Hepatocyte (in vitro differentiated cells): ENCODE measurements around the gene PDIA5.

ENCODE experiments used
- CTCF ChIP-seq: fragments of 200-600 bp; sonication (generic); IDR thresholded peaks from 2 replicates; pipeline ENCODE4 v1.5.1; 2016; ENCODE audit warnings: antibody characterized with exemption, mild to moderate bottlenecking; ENCODE audit not compliant: poor library complexity
- EZH2 ChIP-seq: fragments of 200-600 bp; sonication (generic); IDR thresholded peaks from 2 replicates; pipeline ENCODE4 v1.6.1; 2016; ENCODE audit warnings: antibody characterized with exemption, mild to moderate bottlenecking, borderline replicate concordance
- EZH2phosphoT487 ChIP-seq: fragments of 200-600 bp; sonication (generic); IDR thresholded peaks from one replicate; pipeline ENCODE4 v1.6.1; 2018; ENCODE audit warnings: antibody characterized with exemption, mild to moderate bottlenecking, low read depth, moderate library complexity; ENCODE audit not compliant: unreplicated experiment, severe bottlenecking

- TF ChIP-seq CTCF (no peak), EZH2 (no peak), EZH2phosphoT487 (no peak)
Measured at GRCh38 chr3:123126653-123127052, 59.8 kb downstream of the PDIA5 start.
